BLaER1 (cell line): ENCODE results near the gene THEM4.
"Not testable (repeated sequence)": the region's sequence is repeated elsewhere in the genome, so short reads cannot be mapped to it uniquely, and the experiment has no call there.

Experiments
- H3K27ac ChIP-seq: shearing (Covaris generic); formaldehyde crosslinking; 2 replicates; pipeline ENCODE4 v1.8.1; 2022
- H3K27me3 ChIP-seq: shearing (Covaris generic); formaldehyde crosslinking; 2 replicates; pipeline ENCODE4 v1.8.1; 2022
- H3K36me3 ChIP-seq: shearing (Covaris generic); formaldehyde crosslinking; 2 replicates; pipeline ENCODE4 v1.8.1; 2022
- H3K4me1 ChIP-seq: shearing (Covaris generic); formaldehyde crosslinking; 2 replicates; pipeline ENCODE4 v1.8.1; 2022
- H3K4me2 ChIP-seq: shearing (Covaris generic); formaldehyde crosslinking; 2 replicates; pipeline ENCODE4 v1.8.1; 2022
- H3K4me3 ChIP-seq: shearing (Covaris generic); formaldehyde crosslinking; 2 replicates; pipeline ENCODE4 v1.8.1; 2022
- H3K9ac ChIP-seq: shearing (Covaris generic); formaldehyde crosslinking; 2 replicates; pipeline ENCODE4 v1.8.1; 2022
- H3K9me3 ChIP-seq: shearing (Covaris generic); formaldehyde crosslinking; 2 replicates; pipeline ENCODE4 v1.8.1; 2022
- H4K20me1 ChIP-seq: shearing (Covaris generic); formaldehyde crosslinking; 2 replicates; pipeline ENCODE4 v1.8.1; 2022
- Cebpa-rat ChIP-seq: shearing (Covaris generic); IDR thresholded peaks from 2 replicates; pipeline ENCODE4 v1.8.1; 2022

Gene THEM4

DNA sequence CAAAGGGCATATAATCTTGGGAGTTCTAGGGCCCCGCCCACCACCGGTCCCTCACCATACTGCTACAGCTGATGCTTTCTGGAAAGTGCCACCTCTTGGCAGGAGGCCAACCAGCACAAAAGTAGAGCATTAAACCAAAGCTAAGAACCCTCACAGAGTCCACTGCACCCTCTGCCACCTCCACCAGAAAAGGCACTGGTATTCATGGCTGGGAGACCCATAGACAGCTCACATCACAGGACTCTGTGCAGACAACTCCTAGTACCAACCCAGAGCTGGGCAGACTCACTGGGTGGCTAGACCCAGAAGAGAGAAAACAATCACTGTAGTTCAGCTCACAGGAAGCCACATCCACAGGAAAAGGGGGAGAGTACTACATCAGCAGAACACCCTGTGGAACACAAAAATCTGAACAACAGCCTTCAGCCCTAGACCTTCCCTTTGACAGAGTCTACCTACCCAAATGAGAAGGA is 10.8 kb downstream of the THEM4 start:
- H3K9me3 ChIP-seq: peaks cover 48% of the 10 kb centered on the region

DNA sequence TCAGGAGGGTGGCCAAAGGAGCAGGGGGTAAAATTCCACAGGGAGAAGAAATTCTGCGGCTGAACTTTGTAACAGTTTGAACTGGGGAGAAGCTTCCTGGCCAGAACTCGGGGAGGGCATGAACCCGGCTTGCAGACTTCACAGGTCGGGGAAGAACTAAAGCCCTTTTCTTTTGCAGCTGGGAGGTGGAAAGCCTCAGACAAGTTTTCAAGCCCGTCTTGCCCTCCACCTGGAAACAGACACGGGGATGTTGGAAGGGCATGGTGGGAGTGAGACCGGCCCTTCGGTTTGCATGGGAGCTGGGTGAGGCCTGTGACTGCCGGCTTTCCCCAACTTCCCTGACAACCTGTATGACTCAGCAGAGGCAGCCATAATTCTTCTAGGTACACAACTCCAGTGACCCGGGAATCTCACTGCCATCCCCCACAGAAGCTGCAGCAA is 11.3 kb downstream of the THEM4 start:
- no peaks in the 10 kb centered on the region for H3K36me3 ChIP-seq
- H3K4me3 ChIP-seq: no peak overlapping the region
- H4K20me1 ChIP-seq: no peaks in the 10 kb centered on the region
- no peak overlapping the region for H3K9ac ChIP-seq
- no peaks in the 10 kb centered on the region for H3K27me3 ChIP-seq
- no peak for TF ChIP-seq Cebpa-rat
- H3K4me2 ChIP-seq: no peak overlapping the region
- H3K4me1 ChIP-seq: no peaks in the 10 kb centered on the region
- H3K27ac ChIP-seq: no peak overlapping the region
- peaks cover 48% of the 10 kb centered on the region for H3K9me3 ChIP-seq

More for the DNA sequence above, 10.8 kb downstream of the THEM4 start:
- no peaks in the 10 kb centered on the region for H3K4me1 ChIP-seq
- H4K20me1 ChIP-seq: no peaks in the 10 kb centered on the region
- TF ChIP-seq Cebpa-rat: no peak
- no peak overlapping the region for H3K4me3 ChIP-seq
- H3K36me3 ChIP-seq: no peaks in the 10 kb centered on the region
- H3K27ac ChIP-seq: no peak overlapping the region
- H3K9ac ChIP-seq: no peak overlapping the region
- H3K27me3 ChIP-seq: no peaks in the 10 kb centered on the region
- H3K4me2 ChIP-seq: no peak overlapping the region

- Histone ChIP-seq H3K36me3 (no peaks in the 10 kb centered on the region), H3K9me3 (peaks cover 4% of the 10 kb centered on the region), H3K9ac (no peak overlapping the region), H3K27ac (no peak overlapping the region), H4K20me1 (no peaks in the 10 kb centered on the region), H3K4me1 (no peaks in the 10 kb centered on the region), H3K4me3 (no peak overlapping the region), H3K4me2 (no peak overlapping the region), H3K27me3 (no peaks in the 10 kb centered on the region)
- TF ChIP-seq Cebpa-rat: no peak
Measured at GRCh38 chr1:151893176-151893924, 16.0 kb downstream of the THEM4 start.

DNA sequence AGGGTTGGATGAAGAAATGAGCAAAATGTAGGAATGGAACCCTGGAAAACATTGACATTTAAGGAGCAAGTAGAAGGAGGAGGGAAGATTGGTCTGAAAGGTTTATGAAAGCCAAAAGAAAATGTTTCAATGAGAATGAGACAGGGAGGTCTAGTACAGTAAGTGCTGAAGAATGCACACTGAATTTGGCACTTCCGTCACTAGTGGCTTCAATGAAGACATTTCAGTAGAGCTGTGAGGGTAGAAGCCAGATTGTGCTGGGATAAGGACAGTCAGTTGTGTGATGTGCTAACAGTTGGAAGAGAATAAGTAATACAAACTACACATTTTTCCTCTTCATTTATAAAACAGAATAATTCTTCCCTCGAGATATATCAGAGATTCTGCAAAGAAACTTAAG is 17.1 kb downstream of the THEM4 start:
- no peak overlapping the region for H3K4me3 ChIP-seq
- H3K27ac ChIP-seq: no peak overlapping the region
- H3K9ac ChIP-seq: no peak overlapping the region
- H3K9me3 ChIP-seq: no peaks in the 10 kb centered on the region; the same call in 1 of the 2 replicates
- no peak overlapping the region for H3K4me2 ChIP-seq
- no peaks in the 10 kb centered on the region for H4K20me1 ChIP-seq
- TF ChIP-seq Cebpa-rat: no peak
- H3K4me1 ChIP-seq: no peaks in the 10 kb centered on the region
- no peaks in the 10 kb centered on the region for H3K36me3 ChIP-seq
- H3K27me3 ChIP-seq: no peaks in the 10 kb centered on the region

- Histone ChIP-seq H3K4me2 (no peak overlapping the region), H3K27me3 (no peaks in the 10 kb centered on the region), H3K4me1 (no peaks in the 10 kb centered on the region), H3K9me3 (peaks cover 4% of the 10 kb centered on the region; the same call in 1 of the 2 replicates), H3K9ac (no peak overlapping the region), H3K4me3 (no peak overlapping the region), H3K36me3 (no peaks in the 10 kb centered on the region), H4K20me1 (no peaks in the 10 kb centered on the region), H3K27ac (no peak overlapping the region)
- TF ChIP-seq Cebpa-rat: no peak
Measured at GRCh38 chr1:151891512-151891911, 17.8 kb downstream of the THEM4 start.

DNA sequence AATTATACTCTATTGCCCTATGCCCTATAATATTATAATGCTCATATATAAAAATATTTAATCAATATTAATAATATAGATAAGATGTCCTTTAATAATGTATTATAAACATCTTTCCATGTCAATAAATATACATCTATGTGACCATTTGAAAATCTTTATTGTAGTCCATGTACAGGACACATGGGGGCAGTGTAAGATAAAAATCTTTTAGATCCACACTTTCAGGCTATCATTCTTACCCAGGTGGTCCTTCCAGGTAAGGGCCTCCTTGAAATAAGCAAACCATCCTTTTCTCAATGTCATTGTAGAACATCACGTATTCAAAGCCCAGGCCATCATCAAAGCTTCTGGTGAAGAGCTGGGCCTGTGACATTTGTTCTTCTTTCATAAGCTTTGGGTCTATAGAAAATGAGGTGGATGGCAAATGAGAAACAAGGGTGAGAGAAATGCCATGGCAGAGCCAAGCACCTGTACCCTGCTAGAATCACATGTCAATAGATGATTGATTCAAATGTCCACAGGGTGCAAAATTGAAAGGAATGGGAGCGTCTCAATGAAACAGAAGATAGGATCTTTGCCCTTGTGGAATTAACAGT is 20.2 kb downstream of the THEM4 start:
- Histone ChIP-seq H3K9me3 (peaks cover 4% of the 10 kb centered on the region; the same call in 1 of the 2 replicates), H3K4me1 (no peaks in the 10 kb centered on the region), H4K20me1 (no peaks in the 10 kb centered on the region), H3K36me3 (no peaks in the 10 kb centered on the region), H3K27ac (no peak overlapping the region), H3K27me3 (no peaks in the 10 kb centered on the region), H3K4me3 (no peak overlapping the region), H3K4me2 (no peak overlapping the region), H3K9ac (no peak overlapping the region)
- TF ChIP-seq Cebpa-rat: no peak

- Histone ChIP-seq H3K36me3 (no peaks in the 10 kb centered on the region), H4K20me1 (no peaks in the 10 kb centered on the region), H3K4me1 (no peaks in the 10 kb centered on the region), H3K27me3 (no peaks in the 10 kb centered on the region), H3K9me3 (peaks cover 4% of the 10 kb centered on the region; the same call in 1 of the 2 replicates), H3K4me3 (no peak overlapping the region), H3K9ac (no peak overlapping the region), H3K4me2 (no peak overlapping the region), H3K27ac (no peak overlapping the region)
- TF ChIP-seq Cebpa-rat: no peak
Measured at GRCh38 chr1:151887028-151887427, 22.3 kb downstream of the THEM4 start.

DNA sequence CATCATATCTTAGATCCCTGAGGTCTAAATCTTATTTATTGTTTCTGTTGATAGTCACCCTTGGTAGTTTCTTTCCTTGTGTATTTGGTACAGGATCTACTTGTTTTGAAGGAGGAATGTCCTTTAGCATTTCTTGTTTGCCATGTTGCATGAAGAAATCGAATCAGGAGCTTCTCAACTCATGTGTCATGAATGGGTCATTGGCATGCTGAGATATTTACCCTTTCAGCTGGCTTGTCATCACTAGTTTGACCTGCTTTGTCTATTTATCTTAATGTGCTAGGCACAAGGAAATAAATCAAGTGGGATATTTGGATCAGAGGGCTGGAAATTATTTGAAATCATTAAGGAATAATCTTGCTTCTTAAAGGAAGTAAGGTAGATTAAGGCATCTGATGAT is 23.8 kb downstream of the THEM4 start:
- H3K9ac ChIP-seq: no peak overlapping the region
- H3K36me3 ChIP-seq: no peaks in the 10 kb centered on the region
- no peak overlapping the region for H3K4me2 ChIP-seq
- H3K4me3 ChIP-seq: no peak overlapping the region
- H4K20me1 ChIP-seq: no peaks in the 10 kb centered on the region
- H3K9me3 ChIP-seq: peaks cover 4% of the 10 kb centered on the region; the same call in 1 of the 2 replicates
- no peak for TF ChIP-seq Cebpa-rat
- H3K4me1 ChIP-seq: no peaks in the 10 kb centered on the region
- no peak overlapping the region for H3K27ac ChIP-seq
- H3K27me3 ChIP-seq: no peaks in the 10 kb centered on the region

DNA sequence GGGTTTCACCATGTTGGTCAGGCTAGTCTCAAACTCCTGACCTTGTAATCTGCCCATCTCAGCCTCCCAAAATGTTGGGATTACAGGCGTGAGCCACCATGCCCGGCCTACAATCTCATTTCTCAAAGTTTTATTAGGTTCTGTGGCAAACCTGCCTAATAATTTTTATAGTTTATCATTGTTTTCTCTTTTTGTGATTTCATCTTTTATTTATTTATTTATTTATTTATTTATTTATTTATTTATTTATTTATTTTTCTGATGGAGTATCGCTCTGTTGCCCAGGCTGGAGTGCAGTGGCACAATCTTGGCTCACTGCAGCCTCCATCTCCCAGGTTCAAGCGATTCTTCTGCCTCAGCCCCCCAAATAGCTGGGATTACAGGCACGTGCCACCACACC is 24.4 kb downstream of the THEM4 start:
- not testable (repeated sequence) for H3K4me2 ChIP-seq, H4K20me1 ChIP-seq, H3K36me3 ChIP-seq, H3K27me3 ChIP-seq, H3K4me1 ChIP-seq, H3K27ac ChIP-seq, H3K9me3 ChIP-seq, H3K4me3 ChIP-seq, H3K9ac ChIP-seq

GRCh38 chr1:151884445-151884844 is 24.9 kb downstream of the THEM4 start:
- H3K4me2 ChIP-seq, H3K9me3 ChIP-seq, H3K36me3 ChIP-seq, H3K27me3 ChIP-seq, H3K9ac ChIP-seq, H4K20me1 ChIP-seq, H3K27ac ChIP-seq, H3K4me3 ChIP-seq, H3K4me1 ChIP-seq: not testable (repeated sequence)

GRCh38 chr1:151883898-151884297 is 25.4 kb downstream of the THEM4 start:
- not testable (repeated sequence) for H3K27ac ChIP-seq, H3K4me1 ChIP-seq, H3K9ac ChIP-seq, H3K27me3 ChIP-seq, H3K36me3 ChIP-seq, H3K4me2 ChIP-seq, H4K20me1 ChIP-seq, H3K4me3 ChIP-seq, H3K9me3 ChIP-seq

GRCh38 chr1:151882918-151883317 is 26.4 kb downstream of the THEM4 start:
- not testable (repeated sequence) for H3K4me3 ChIP-seq, H3K4me2 ChIP-seq, H3K36me3 ChIP-seq, H4K20me1 ChIP-seq, H3K9ac ChIP-seq, H3K4me1 ChIP-seq, H3K27ac ChIP-seq, H3K27me3 ChIP-seq, H3K9me3 ChIP-seq
